ENCODE results near the gene ZKSCAN7. TPM values are rescaled to one million over a fixed set of nuclear protein-coding genes. Genes with fewer than 3 reads are reported as not detected.

Gene ZKSCAN7
- polyA plus RNA-seq, 1 donor from 2014 or later: 23.9 TPM

DNA sequence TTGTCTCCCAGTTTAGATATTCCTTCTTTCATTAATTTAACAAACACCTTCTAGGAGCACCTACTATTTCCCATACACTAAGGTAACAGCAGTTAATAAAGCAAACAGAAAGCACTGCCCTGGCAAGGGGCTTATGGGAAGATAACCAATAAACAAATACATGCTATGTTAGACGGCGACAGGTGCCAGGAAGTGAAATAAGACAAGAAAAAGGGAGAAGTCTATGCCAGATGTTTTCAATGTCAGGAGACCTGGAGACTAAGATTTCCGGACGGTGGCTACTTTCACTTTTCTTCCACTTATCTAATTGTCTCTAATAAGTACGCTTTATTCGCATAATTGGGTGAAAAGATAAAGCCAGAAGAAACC is 45.0 kb upstream of the ZKSCAN7 start:
- Histone ChIP-seq H3K9ac (ENCODE audit: low read length) (peak overlapping the region; percentile 92), H2AFZ (ENCODE audit: low read depth, low read length) (peak overlapping the region; percentile 51), H3K9me2 (ENCODE audit: insufficient read depth, low read length) (no peaks in the 10 kb centered on the region), H3K4me2 (ENCODE audit: low read length) (peak overlapping the region; percentile 71), H3K27ac (ENCODE audit: low read length) (peak overlapping the region; percentile 78), H3F3A (ENCODE audit: insufficient read depth, low read length, poor library complexity, severe bottlenecking) (no peaks in the 10 kb centered on the region), H4K20me1 (ENCODE audit: insufficient read depth) (no peaks in the 10 kb centered on the region), H3K9me3 (ENCODE audit: low read length) (no peaks in the 10 kb centered on the region), H3K27me3 (ENCODE audit: insufficient read depth, low read depth, low read length) (no peaks in the 10 kb centered on the region), H3K4me3 (ENCODE audit: low read length) (peak overlapping the region; percentile 83), H3K79me2 (replicated peaks; ENCODE audit: insufficient read depth, low read length) (peaks cover 50% of the 10 kb centered on the region), H3K36me3 (ENCODE audit: insufficient read depth, low read length) (no peaks in the 10 kb centered on the region)
- TF ChIP-seq TAF1 (IDR thresholded peaks at IDR 0.05; ENCODE audit: low read depth): no peak

DNA sequence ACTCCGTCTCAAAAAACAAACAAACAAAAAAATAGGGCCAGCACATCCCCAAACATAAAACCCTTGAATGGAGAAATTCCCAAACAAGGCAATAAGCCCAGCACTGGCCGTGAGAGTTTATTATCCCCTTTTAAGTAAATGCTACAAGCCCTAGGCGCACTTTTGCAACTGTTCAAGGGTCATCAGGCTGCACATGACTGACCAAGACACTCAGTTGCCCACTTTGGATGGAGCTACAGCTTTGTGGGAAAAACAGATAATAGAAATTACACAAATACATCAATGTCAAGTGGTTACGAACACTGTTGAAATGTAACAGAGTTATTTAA is 43.8 kb upstream of the ZKSCAN7 start:
- Histone ChIP-seq H3K27ac (ENCODE audit: low read length) (peak overlapping the region; percentile 91), H3K79me2 (replicated peaks; ENCODE audit: insufficient read depth, low read length) (peaks cover 38% of the 10 kb centered on the region), H4K20me1 (ENCODE audit: insufficient read depth) (no peaks in the 10 kb centered on the region), H2AFZ (ENCODE audit: low read depth, low read length) (peak overlapping the region; percentile 88), H3K36me3 (ENCODE audit: insufficient read depth, low read length) (no peaks in the 10 kb centered on the region), H3K4me2 (ENCODE audit: low read length) (peak overlapping the region; percentile 79), H3K4me3 (ENCODE audit: low read length) (peak overlapping the region; percentile 83), H3K9me3 (ENCODE audit: low read length) (no peaks in the 10 kb centered on the region), H3K9me2 (ENCODE audit: insufficient read depth, low read length) (no peaks in the 10 kb centered on the region), H3F3A (ENCODE audit: insufficient read depth, low read length, poor library complexity, severe bottlenecking) (no peaks in the 10 kb centered on the region), H3K27me3 (ENCODE audit: insufficient read depth, low read depth, low read length) (no peaks in the 10 kb centered on the region), H3K9ac (ENCODE audit: low read length) (peak overlapping the region; percentile 92)
- no peak for TF ChIP-seq MXI1 (conservative IDR thresholded peaks at IDR 0.05; ENCODE audit: poor library complexity, severe bottlenecking)
- no peak for TF ChIP-seq RAD21 (conservative IDR thresholded peaks at IDR 0.05)
- TF ChIP-seq, protein P1, sequence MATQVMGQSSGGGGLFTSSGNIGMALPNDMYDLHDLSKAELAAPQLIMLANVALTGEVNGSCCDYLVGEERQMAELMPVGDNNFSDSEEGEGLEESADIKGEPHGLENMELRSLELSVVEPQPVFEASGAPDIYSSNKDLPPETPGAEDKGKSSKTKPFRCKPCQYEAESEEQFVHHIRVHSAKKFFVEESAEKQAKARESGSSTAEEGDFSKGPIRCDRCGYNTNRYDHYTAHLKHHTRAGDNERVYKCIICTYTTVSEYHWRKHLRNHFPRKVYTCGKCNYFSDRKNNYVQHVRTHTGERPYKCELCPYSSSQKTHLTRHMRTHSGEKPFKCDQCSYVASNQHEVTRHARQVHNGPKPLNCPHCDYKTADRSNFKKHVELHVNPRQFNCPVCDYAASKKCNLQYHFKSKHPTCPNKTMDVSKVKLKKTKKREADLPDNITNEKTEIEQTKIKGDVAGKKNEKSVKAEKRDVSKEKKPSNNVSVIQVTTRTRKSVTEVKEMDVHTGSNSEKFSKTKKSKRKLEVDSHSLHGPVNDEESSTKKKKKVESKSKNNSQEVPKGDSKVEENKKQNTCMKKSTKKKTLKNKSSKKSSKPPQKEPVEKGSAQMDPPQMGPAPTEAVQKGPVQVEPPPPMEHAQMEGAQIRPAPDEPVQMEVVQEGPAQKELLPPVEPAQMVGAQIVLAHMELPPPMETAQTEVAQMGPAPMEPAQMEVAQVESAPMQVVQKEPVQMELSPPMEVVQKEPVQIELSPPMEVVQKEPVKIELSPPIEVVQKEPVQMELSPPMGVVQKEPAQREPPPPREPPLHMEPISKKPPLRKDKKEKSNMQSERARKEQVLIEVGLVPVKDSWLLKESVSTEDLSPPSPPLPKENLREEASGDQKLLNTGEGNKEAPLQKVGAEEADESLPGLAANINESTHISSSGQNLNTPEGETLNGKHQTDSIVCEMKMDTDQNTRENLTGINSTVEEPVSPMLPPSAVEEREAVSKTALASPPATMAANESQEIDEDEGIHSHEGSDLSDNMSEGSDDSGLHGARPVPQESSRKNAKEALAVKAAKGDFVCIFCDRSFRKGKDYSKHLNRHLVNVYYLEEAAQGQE (IDR thresholded peaks at IDR 0.05; ENCODE audit: borderline replicate concordance): no peak
- TF ChIP-seq EP300 (conservative IDR thresholded peaks at IDR 0.05; ENCODE audit: poor library complexity, severe bottlenecking): no peak
- TF ChIP-seq POLR2AphosphoS5 (IDR thresholded peaks at IDR 0.05): no peak
- TF ChIP-seq TAF1 (IDR thresholded peaks at IDR 0.05; ENCODE audit: low read depth): peak; percentile 14

DNA sequence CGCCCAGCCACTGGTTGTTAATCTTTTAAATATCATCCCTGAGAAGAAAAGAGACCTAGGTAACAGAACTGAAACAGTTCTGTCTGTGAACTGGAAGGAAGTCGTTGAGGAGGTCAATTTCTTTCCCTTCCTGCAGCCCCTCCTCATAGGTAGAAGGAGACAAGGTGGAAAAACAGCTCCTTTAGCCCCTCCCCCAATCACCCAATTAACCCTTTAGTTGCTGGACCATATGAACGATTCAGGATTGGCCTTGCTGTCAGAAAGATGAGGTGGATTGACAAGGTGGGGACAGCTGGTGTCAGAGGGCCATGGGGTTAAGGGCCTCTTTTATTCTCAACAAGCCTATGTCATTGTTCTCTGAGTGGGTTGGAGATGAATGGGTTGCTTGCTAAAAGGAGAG is 41.5 kb upstream of the ZKSCAN7 start:
- no peaks in the 10 kb centered on the region for H4K20me1 ChIP-seq (ENCODE audit: insufficient read depth)
- H3K4me3 ChIP-seq (ENCODE audit: low read length): no peak overlapping the region
- no peaks in the 10 kb centered on the region for H3F3A ChIP-seq (ENCODE audit: insufficient read depth, low read length, poor library complexity, severe bottlenecking)
- H3K9me3 ChIP-seq (ENCODE audit: low read length): no peaks in the 10 kb centered on the region
- H3K27me3 ChIP-seq (ENCODE audit: insufficient read depth, low read depth, low read length): no peaks in the 10 kb centered on the region
- H3K9me2 ChIP-seq (ENCODE audit: insufficient read depth, low read length): no peaks in the 10 kb centered on the region
- H3K9ac ChIP-seq (ENCODE audit: low read length): no peak overlapping the region
- H3K27ac ChIP-seq (ENCODE audit: low read length): no peak overlapping the region
- peaks cover 18% of the 10 kb centered on the region for H3K79me2 ChIP-seq (replicated peaks; ENCODE audit: insufficient read depth, low read length)
- TF ChIP-seq POLR2AphosphoS5 (IDR thresholded peaks at IDR 0.05) (no peak), EP300 (conservative IDR thresholded peaks at IDR 0.05; ENCODE audit: poor library complexity, severe bottlenecking) (no peak), SMC3 (conservative IDR thresholded peaks at IDR 0.05; ENCODE audit: poor library complexity) (no peak), EZH2 (IDR thresholded peaks at IDR 0.05; ENCODE audit: borderline replicate concordance, insufficient read depth, low read length, poor library complexity, severe bottlenecking) (no peak)
- H3K36me3 ChIP-seq (ENCODE audit: insufficient read depth, low read length): no peaks in the 10 kb centered on the region
- H2AFZ ChIP-seq (ENCODE audit: low read depth, low read length): no peak overlapping the region
- H3K4me2 ChIP-seq (ENCODE audit: low read length): no peak overlapping the region
